Measurements from ENCODE around the gene ATP5IF1.

The ATP5IF1 gene

DNA sequence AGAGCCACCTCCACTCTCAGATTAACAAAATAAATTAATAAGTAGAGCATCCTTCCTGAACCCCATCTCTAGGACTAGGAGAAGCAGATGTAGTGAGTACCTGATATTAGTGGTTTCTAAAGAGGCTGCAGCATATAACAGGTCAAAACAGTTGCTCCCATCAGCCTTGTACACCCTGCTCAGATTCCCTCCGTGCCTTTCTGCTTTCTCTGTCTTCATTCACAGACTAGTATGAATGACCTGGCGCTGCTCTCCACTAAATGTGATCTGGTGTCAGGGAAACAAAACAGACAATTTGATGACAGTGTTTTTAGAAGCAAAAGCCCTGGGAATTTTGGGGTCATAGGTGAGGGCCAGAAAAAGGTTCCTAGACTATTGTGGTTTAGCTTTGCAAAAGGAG lies 31.7 kb downstream of the ATP5IF1 start:
- DNase-seq = no peak

DNA sequence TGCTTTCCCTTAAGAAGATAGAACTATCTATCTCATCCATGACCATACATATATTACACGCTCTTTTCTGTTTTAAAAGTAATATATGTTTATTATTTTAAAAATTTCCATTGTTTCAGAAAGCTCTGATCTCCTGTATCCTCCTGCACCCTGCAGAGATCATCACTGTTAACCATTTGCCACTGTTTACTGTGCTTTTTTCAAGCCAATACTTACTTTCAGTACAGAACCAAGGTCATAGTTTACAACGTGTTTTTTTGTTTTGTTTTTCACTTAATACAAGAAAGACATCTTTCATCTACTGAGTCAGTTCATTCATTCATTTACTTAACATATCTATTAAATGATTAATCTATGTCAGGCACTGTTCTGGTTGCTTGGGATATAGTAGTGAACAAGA lies 33.6 kb downstream of the ATP5IF1 start:
- no peak for DNase-seq

DNA sequence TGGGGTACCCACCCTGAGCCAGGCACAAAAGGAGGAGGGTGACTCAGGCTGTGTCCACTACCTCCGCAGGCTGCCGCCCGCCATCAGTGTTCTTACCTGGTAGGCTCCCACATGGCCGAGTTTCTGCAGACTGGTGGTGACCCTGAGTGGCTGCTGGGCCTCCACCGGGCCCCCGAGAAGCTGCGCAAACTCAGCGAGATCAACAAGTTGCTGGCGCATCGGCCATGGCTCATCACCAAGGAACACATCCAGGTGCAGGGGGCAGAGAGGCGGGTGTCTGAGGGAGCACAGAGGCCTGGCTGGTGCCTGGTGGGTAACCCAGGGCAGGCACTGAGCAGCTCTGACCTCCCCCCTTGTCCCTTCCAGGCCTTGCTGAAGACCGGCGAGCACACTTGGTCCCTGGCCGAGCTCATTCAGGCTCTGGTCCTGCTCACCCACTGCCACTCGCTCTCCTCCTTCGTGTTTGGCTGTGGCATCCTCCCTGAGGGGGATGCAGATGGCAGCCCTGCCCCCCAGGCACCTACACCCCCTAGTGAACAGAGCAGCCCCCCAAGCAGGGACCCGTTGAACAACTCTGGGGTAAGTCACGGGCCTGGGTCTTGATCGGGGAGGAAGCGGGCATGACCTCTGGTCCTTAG lies 36.4 kb downstream of the ATP5IF1 start:
- no peak for DNase-seq

DNA sequence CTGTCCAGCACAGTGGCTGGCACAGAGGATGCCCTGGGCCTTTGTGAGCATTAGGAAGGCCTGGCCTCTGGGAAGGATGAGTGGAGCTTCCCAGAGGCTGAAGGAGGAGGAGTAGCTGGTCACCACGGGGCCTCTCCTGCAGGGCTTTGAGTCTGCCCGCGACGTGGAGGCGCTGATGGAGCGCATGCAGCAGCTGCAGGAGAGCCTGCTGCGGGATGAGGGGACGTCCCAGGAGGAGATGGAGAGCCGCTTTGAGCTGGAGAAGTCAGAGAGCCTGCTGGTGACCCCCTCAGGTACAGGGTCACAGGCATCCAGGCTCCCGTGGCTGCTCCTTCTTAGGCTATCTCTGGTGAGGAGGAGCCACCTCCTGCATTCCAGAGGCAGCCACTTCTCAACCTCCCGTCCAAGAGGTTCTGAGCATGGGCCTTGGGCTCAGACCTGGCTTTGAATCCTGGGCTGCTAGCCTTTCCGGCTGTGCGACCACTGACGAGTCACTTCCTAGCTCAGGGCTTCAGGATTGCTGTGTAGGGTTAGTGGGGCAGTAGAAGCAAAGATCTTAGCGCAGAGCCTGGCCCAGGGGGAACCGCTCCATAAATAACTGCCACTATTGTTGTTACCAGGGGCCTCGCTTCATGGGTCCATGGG lies 37.4 kb downstream of the ATP5IF1 start:
- no peak for DNase-seq

- no peak for DNase-seq
Observed at GRCh38 chr1:28278763-28279162, 42.8 kb downstream of the ATP5IF1 start.

- DNase-seq = no peak
Observed at GRCh38 chr1:28279721-28280120, 43.8 kb downstream of the ATP5IF1 start.

DNA sequence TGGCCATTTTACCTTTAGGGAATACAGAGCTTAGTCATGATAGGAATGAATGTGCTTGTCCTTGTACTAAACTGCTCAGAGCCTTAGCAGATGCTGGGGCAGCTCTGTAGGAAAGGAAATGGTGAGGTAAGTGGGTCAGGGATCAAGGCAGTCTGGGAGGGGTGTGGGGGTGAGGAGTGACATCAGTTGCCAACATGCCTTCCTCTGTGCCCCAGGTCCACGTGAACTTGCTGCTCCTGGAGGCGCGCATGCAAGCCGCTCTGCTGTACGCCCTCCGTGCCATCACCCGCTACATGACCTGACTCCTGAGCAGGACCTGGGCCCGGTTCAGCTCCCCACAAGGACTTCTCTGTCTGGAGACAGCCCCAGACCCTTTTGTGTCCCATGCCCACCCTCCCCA lies 44.6 kb downstream of the ATP5IF1 start:
- no peak for DNase-seq

GRCh38 chr1:28280977-28281381 lies 45.1 kb downstream of the ATP5IF1 start:
- DNase-seq = no peak

DNA sequence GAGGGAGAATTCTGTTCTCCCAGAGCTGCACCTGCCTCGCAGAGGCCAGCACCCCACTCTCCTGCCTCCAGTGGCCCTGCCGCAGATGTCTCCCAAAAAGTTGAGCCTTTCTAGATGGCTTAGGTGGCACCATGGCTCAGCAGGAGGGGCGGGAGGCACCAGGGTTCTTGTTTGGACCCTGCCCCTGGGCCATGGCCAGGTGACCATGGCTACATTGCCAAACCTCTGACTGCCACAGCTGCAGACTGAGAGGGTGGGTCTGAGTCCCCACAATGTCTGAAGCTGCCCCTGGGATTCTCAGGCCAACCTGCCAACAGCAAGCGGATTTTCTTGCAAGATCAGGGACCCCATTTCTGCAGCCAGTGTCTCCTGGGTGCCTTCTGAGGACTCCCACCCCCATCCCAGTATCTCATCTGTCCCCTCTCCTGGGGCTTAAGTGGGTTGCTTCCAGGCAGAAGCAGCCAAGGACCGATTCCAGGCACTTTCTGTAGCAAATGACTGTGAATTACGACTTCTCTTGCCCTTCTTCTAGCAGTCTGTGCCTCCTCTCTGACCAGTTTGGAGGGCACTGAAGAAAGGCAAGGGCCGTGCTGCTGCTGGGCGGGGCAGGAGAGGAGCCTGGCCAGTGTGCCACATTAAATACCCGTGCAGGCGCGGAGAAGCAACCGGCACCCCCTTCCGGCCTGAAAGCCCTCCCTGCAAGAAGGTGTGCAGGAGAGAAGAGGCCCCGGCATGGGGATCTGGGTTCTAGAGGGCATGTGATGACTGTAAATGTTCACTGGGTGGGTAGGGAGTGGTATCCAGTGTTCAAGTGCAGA lies 45.9 kb downstream of the ATP5IF1 start:
- DNase-seq = no peak

- no peak for DNase-seq
Observed at GRCh38 chr1:28282426-28283407, 46.8 kb downstream of the ATP5IF1 start.

DNA sequence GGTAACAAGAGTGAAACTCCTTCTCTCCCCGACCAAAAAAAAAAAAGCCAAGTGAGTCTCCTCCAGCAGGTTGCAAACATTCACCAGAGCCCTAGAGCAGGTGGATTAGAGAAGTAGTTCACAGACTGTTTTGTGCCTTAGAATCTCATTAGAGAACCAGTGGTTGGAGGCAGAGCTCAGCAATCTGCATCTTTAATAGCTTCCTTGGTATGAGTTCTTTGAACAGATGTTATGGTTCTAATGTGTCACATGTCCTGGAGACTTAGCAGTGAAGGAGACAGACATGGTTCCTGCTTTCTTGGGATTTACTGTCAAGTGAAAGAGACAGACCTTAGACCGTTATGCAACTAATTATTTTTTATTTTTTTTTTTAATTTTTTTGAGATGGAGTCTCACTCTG lies 50.2 kb downstream of the ATP5IF1 start:
- no peak for DNase-seq
